ENCODE measurements around the gene FZD1.

The FZD1 gene

DNA sequence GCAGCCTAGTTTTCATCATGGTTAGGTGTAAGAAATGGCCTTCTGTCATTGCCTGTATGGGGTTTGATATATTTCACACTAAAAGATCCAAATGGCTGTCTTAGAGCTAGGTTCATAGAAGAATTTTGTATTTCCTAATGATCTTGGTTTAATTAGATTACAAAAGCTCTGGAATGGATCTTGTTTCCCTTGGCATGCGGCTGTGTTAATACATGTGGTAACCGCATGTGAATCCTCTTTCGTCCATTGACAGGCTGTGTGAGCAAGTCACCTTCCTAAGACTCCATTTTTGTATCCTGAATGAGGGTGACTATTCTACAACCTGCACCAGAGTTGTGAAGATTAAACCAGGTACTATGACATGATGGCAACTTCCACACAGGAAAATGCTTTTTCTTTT, 12.4 kb upstream of the FZD1 start:
- no peak for DNase-seq
- in situ Hi-C loops (cut with HindIII; ENCODE audit: low pct_ligation_motif_present, low pct_unique_long_range_greater_than_20kb, low sequenced_read_pairs) = no loop called here

DNA sequence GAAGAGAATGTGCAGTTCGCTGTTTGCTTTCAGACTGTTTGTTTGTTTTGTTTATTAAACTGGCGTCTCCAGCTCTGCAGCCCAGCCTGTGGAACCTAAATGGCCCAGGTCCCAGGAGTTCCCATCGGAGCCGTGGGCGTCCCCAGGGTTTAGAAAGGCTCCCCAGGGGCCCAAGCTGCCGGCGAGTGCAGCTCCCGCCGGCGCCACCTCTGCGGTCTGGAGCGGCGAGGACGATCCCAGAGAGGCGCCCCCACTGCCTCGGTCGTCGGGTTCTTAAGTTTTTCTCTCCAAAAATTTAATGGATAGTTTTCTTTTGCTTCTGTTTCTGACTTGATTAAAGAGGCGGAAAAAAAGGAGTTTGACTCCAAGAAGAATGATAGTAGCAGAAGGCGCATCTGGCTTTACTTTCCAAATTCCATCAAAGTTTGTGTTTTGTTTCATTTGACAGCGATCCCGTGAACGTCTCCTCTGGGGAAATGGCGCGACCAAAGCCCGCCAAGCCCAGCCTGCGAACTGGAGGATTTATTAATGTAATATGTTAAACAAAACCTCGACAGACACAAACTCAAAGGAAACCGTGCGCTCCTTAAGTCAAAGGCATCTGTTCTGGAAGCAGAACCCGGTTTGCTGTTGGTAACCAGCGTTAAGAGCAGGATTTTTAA, 718 bp upstream of the FZD1 start:
- peak; percentile 57 for DNase-seq
- in situ Hi-C loops (cut with HindIII; ENCODE audit: low pct_ligation_motif_present, low pct_unique_long_range_greater_than_20kb, low sequenced_read_pairs) = no loop called here

DNA sequence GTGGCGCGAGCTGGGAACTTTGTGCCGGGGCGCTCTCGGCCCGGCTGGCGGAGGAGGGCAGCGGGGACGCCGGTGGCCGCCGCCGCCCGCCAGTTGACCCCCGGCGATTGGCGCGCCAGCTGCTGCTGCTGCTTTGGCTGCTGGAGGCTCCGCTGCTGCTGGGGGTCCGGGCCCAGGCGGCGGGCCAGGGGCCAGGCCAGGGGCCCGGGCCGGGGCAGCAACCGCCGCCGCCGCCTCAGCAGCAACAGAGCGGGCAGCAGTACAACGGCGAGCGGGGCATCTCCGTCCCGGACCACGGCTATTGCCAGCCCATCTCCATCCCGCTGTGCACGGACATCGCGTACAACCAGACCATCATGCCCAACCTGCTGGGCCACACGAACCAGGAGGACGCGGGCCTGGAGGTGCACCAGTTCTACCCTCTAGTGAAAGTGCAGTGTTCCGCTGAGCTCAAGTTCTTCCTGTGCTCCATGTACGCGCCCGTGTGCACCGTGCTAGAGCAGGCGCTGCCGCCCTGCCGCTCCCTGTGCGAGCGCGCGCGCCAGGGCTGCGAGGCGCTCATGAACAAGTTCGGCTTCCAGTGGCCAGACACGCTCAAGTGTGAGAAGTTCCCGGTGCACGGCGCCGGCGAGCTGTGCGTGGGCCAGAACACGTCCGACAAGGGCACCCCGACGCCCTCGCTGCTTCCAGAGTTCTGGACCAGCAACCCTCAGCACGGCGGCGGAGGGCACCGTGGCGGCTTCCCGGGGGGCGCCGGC, 870 bp downstream of the FZD1 start:
- DNase-seq = peak; percentile 76
- in situ Hi-C loops (cut with HindIII; ENCODE audit: low pct_ligation_motif_present, low pct_unique_long_range_greater_than_20kb, low sequenced_read_pairs) = no loop called here

DNA sequence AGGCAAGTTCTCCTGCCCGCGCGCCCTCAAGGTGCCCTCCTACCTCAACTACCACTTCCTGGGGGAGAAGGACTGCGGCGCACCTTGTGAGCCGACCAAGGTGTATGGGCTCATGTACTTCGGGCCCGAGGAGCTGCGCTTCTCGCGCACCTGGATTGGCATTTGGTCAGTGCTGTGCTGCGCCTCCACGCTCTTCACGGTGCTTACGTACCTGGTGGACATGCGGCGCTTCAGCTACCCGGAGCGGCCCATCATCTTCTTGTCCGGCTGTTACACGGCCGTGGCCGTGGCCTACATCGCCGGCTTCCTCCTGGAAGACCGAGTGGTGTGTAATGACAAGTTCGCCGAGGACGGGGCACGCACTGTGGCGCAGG, 1.4 kb downstream of the FZD1 start:
- no peak for DNase-seq
- in situ Hi-C loops (cut with HindIII; ENCODE audit: low pct_ligation_motif_present, low pct_unique_long_range_greater_than_20kb, low sequenced_read_pairs) = no loop called here

DNA sequence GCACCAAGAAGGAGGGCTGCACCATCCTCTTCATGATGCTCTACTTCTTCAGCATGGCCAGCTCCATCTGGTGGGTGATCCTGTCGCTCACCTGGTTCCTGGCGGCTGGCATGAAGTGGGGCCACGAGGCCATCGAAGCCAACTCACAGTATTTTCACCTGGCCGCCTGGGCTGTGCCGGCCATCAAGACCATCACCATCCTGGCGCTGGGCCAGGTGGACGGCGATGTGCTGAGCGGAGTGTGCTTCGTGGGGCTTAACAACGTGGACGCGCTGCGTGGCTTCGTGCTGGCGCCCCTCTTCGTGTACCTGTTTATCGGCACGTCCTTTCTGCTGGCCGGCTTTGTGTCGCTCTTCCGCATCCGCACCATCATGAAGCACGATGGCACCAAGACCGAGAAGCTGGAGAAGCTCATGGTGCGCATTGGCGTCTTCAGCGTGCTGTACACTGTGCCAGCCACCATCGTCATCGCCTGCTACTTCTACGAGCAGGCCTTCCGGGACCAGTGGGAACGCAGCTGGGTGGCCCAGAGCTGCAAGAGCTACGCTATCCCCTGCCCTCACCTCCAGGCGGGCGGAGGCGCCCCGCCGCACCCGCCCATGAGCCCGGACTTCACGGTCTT, 1.9 kb downstream of the FZD1 start:
- DNase-seq = no peak
- in situ Hi-C loops (cut with HindIII; ENCODE audit: low pct_ligation_motif_present, low pct_unique_long_range_greater_than_20kb, low sequenced_read_pairs) = no loop called here

DNA sequence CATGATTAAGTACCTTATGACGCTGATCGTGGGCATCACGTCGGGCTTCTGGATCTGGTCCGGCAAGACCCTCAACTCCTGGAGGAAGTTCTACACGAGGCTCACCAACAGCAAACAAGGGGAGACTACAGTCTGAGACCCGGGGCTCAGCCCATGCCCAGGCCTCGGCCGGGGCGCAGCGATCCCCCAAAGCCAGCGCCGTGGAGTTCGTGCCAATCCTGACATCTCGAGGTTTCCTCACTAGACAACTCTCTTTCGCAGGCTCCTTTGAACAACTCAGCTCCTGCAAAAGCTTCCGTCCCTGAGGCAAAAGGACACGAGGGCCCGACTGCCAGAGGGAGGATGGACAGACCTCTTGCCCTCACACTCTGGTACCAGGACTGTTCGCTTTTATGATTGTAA, 2.5 kb downstream of the FZD1 start:
- DNase-seq = no peak
- in situ Hi-C loops (cut with HindIII; ENCODE audit: low pct_ligation_motif_present, low pct_unique_long_range_greater_than_20kb, low sequenced_read_pairs) = no loop called here

DNA sequence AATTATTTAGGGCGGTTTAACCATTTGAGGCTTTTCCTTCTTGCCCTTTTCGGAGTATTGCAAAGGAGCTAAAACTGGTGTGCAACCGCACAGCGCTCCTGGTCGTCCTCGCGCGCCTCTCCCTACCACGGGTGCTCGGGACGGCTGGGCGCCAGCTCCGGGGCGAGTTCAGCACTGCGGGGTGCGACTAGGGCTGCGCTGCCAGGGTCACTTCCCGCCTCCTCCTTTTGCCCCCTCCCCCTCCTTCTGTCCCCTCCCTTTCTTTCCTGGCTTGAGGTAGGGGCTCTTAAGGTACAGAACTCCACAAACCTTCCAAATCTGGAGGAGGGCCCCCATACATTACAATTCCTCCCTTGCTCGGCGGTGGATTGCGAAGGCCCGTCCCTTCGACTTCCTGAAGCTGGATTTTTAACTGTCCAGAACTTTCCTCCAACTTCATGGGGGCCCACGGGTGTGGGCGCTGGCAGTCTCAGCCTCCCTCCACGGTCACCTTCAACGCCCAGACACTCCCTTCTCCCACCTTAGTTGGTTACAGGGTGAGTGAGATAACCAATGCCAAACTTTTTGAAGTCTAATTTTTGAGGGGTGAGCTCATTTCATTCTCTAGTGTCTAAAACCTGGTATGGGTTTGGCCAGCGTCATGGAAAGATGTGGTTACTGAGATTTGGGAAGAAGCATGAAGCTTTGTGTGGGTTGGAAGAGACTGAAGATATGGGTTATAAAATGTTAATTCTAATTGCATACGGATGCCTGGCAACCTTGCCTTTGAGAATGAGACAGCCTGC, 3.1 kb downstream of the FZD1 start:
- in situ Hi-C loops (cut with HindIII; ENCODE audit: low pct_ligation_motif_present, low pct_unique_long_range_greater_than_20kb, low sequenced_read_pairs) = no loop called here
- no peak for DNase-seq

DNA sequence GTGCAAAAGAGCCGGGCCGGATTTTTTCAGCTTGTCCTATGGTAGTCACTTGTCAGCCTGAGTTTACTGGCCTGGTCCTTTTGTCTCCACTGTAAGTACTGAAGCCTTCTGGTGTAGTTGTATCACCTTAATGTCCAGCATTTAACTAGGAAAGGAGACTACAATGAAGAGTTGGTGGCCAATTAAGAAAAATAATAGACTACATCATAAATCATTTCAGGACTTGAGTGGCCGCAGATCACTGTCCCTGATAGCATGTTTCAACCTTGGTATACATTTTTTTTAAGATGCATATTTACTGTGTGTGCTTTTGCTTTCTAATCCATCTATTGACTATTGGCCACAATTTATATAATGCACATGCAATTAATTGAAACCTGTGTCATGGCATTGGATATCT, 6.1 kb downstream of the FZD1 start:
- no peak for DNase-seq
- in situ Hi-C loops (cut with HindIII; ENCODE audit: low pct_ligation_motif_present, low pct_unique_long_range_greater_than_20kb, low sequenced_read_pairs) = no loop called here

DNA sequence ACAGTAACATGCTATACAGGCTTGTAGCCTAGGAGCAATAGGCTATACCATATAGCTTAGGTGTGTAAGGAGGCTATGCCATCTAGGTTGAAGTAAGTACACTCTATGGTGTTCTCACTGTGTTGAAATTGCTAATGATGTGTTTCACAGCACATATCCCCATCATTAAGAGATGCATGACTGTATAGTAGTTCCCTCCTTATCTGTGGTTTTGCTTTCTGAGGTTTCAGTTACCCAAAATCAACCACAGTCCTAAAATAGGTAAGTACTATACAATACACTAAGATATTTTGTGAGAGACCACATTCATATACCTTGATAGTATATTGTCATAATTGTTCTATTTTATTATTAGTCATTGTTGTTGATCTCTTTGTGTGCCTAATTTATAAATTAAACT, 12.7 kb downstream of the FZD1 start:
- DNase-seq = no peak
- in situ Hi-C loops (cut with HindIII; ENCODE audit: low pct_ligation_motif_present, low pct_unique_long_range_greater_than_20kb, low sequenced_read_pairs) = no loop called here

DNA sequence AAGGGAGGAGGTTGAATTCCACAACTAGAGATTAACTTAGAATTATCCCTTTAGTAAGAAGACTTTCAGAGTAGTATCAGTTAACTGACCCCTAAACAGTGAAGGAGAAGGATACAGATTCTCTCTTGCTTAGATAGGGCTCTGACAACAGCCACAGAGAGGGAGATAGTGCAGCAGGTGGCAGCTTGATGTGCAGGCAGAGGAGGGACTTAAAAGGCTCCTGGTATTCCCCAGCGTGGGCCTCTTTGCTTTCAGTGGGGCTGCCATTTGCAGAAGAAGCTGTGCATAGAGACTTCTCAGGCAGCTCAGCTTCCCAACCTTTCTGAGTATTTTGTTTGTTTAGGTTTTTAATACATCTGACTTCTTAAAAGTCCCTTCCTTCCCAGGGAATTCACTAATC, 16.0 kb downstream of the FZD1 start:
- DNase-seq = no peak
- in situ Hi-C loops (cut with HindIII; ENCODE audit: low pct_ligation_motif_present, low pct_unique_long_range_greater_than_20kb, low sequenced_read_pairs) = no loop called here

DNA sequence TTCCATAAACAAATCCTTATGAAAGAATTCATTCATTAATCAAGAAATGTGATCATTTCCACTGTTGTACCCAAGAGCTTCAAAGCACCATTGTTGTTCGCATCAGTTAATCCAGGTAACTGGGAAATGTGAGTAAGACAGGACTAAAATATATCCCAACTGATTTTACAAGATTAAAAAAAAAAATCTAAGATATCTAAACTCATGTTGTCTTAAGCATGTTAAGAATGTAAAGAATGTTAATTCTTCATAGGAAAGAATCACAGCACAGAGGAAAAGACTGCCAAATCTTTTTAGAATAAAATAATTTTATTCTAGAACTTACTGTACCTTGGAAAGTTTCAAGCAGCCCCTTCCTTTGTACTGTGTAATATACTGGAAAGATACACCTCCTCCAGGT, 16.4 kb downstream of the FZD1 start:
- in situ Hi-C loops (cut with HindIII; ENCODE audit: low pct_ligation_motif_present, low pct_unique_long_range_greater_than_20kb, low sequenced_read_pairs) = no loop called here
- DNase-seq = peak; percentile 44

DNA sequence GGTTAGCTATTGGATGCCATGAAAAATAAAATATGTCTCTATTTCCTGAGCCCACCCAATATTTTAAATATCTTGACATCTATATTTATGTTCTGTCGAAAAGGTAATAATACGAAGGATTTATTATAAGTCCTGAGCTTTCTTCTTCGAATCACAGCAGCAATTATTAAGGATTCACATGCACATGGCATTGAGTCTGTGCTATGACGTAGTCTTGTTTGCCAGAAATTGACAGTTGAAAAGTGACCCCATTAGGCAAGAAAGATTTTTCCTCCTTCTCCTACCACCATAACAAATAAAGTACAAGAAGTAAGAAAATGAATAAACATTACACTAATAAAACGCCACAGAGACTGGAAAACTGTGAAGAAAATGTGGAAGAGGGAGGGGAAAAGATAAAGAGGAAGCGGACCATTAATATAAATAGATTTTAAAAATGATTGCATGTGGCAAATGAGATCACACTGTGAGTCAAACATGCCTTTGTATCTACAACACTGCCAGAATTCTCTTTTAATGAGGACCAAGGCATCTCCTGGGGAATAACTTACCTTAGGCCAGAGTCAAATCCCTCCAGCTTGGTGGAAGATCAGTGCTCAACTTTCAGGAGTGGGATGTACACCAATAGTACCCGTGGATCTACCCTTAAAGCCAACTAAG, 21.6 kb downstream of the FZD1 start:
- no peak for DNase-seq
- in situ Hi-C loops (cut with HindIII; ENCODE audit: low pct_ligation_motif_present, low pct_unique_long_range_greater_than_20kb, low sequenced_read_pairs) = no loop called here

DNA sequence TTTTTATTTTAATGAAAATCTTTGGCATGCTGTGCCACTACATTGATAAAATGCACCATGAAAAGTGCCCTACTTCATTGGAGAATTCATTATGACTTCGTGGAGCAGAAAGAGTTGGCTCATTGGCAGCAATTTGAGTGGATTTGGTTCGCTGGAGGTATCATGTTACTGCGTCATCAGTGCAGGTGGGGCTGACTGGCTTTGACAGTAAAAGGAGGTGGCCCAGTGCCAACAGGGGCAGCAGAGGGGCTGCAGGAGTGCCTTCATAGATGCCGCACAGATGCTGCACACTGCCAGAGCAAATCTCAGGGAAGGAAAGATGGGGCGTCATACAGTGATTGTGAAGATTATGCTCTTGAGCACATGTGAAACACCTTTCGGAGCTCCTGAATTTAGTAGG, 22.2 kb downstream of the FZD1 start:
- DNase-seq = no peak
- in situ Hi-C loops (cut with HindIII; ENCODE audit: low pct_ligation_motif_present, low pct_unique_long_range_greater_than_20kb, low sequenced_read_pairs) = no loop called here

DNA sequence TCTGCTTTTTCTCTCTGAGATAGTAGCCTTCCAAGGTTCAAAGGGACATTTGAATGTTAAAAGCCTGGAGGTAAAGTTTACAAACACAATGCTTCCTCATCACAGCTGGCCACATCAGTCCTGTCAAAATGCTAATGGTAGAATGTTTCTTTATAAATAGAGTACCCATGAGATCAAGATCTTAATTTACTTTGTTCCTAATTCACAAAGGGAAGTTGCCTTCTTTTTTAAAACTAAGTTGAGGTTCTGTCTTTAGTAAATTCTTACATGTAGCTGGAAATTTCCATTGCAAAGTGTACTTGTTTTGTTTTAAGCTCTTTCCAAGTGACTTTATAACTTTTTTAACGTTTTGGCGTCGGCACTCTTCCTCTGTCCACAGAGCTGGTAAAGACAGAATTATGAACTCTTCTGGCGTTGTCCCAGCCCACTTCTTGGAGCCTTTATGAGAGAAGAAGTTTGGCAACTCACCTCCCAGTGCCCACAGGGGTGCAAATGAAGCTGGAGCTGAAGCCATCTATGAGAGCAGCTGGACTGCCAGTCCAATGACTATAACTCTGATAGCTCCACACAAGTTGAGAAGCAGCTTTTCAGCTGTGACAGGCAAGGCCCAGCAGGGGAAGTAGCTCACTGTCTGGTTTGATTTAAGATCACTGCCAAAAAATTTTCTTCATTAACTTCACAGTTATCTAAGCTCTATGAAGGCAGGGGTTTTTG, 23.3 kb downstream of the FZD1 start:
- in situ Hi-C loops (cut with HindIII; ENCODE audit: low pct_ligation_motif_present, low pct_unique_long_range_greater_than_20kb, low sequenced_read_pairs) = no loop called here
- DNase-seq = no peak

DNA sequence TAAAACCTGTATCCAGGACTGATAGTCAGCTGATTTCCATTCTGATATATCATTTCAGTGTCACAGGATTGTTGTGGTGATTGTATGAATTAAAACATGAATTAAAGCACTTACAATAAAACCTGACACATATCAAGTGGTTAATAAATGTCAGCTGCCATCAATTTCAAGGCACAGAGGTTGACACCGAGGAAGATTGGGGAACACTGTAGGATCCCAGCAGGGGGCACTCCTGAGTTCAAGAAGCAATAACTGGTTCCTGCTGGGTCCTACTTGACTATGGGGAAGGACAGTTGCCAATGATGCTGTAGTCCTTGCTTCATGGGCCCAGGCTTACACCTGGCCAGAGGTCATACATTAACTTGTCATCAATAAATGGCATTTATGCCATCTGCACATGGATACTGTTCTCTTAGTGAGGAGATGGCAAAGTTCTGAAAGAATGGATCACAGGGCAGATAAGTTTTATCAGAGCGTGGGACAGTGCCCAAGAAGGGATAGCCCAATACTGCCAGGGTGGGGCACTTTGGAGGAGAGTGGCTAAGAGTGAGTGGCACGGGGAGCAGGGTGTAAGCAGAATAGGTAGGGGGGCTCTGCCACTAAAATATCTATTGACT, 24.1 kb downstream of the FZD1 start:
- in situ Hi-C loops (cut with HindIII; ENCODE audit: low pct_ligation_motif_present, low pct_unique_long_range_greater_than_20kb, low sequenced_read_pairs) = no loop called here
- DNase-seq = peak; percentile 55

DNA sequence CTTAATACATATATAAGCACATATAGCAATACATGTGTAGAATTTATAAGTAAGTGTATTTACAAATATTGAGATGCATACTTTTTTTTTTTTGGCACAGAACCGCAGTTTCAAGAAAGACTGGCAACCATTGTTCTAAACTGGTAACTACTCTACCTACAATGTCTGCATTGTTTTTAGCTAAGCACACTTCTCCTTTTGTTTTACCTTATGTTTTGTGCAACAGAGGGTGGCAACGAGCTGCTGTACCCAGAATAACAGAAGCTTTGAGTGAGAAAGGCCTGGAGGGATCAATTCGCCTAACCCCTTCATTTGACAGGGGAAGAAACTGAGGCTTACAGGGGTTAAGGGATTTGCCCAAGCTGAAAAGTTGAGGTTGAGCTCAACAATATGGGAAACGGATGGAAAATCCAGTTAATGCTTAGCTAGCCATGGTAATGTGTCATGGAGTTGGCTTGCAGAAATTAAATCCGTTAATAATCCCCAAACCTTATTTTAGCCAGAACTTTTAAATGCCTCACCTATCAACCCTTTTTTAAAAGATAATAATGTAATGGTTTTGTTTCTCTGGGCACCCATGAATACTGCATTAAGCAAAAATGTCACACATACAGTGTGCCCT, 25.5 kb downstream of the FZD1 start:
- DNase-seq = peak; percentile 74
- in situ Hi-C loops (cut with HindIII; ENCODE audit: low pct_ligation_motif_present, low pct_unique_long_range_greater_than_20kb, low sequenced_read_pairs) = no loop called here

DNA sequence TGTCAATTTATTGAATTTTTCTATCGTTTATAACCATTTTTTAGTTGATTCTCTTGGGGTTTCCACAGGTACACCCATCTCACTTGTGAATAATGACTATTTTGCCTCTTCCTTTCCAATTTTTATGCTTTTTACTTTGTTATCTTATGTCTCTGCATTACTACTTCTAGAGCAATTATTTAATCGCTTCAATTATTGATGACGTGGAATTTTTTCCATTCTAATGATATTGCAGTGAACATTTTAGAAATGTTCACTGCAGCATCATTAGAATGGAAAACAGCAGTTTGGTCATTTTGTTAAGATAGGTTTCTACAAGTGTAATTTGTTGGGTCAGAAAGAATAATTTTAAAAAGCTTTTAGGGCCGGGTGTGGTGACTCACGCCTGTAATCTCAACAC, 27.1 kb downstream of the FZD1 start:
- DNase-seq = no peak
- in situ Hi-C loops (cut with HindIII; ENCODE audit: low pct_ligation_motif_present, low pct_unique_long_range_greater_than_20kb, low sequenced_read_pairs) = no loop called here
